Hematopoietic multipotent progenitor cell (in vitro differentiated cells): Measurements from ENCODE around the gene VEPH1. TPM values are rescaled to one million over a fixed set of nuclear protein-coding genes. Genes with fewer than 3 reads are reported as not detected.

ENCODE experiments used
- DNase-seq, 3 donors: peaks; one replicate each; pipeline ENCODE4 v3.0.0-alpha.2; 2011 to 2015; ENCODE audit warnings: low read depth in 2 of 3, low spot score in 2 of 3
- total RNA-seq: library from RNA; depleted of rRNA; stranded (reverse); fragments of >200 nt; gene quantifications from one replicate; pipeline ENCODE4 v1.2.3, GENCODE V29; 2012

The VEPH1 gene
- total RNA-seq, 1 donor, result 0.27 TPM

- DNase-seq, result no peak
Observed at GRCh38 chr3:157393113-157393512, 110.1 kb downstream of the VEPH1 start.

GRCh38 chr3:157392104-157392503, 111.1 kb downstream of the VEPH1 start:
- no peak for DNase-seq

- DNase-seq, result no peak
Observed at GRCh38 chr3:157390713-157391515, 112.3 kb downstream of the VEPH1 start.

- no peak for DNase-seq
Observed at GRCh38 chr3:157388976-157389375, 114.2 kb downstream of the VEPH1 start.

GRCh38 chr3:157387708-157388435, 115.3 kb downstream of the VEPH1 start:
- DNase-seq, result no peak

- no peak for DNase-seq
Observed at GRCh38 chr3:157384491-157384890, 118.7 kb downstream of the VEPH1 start.

- DNase-seq, result no peak
Observed at GRCh38 chr3:157384031-157384430, 119.2 kb downstream of the VEPH1 start.

GRCh38 chr3:157381606-157382005, 121.6 kb downstream of the VEPH1 start:
- no peak for DNase-seq

- no peak for DNase-seq
Observed at GRCh38 chr3:157379525-157380140, 123.6 kb downstream of the VEPH1 start.

GRCh38 chr3:157376603-157377300, 126.5 kb downstream of the VEPH1 start:
- no peak for DNase-seq

- no peak for DNase-seq
Observed at GRCh38 chr3:157375342-157375986, 127.8 kb downstream of the VEPH1 start.

- no peak for DNase-seq
Observed at GRCh38 chr3:157374933-157375332, 128.3 kb downstream of the VEPH1 start.

- DNase-seq, result no peak
Observed at GRCh38 chr3:157373783-157374182, 129.4 kb downstream of the VEPH1 start.

GRCh38 chr3:157370867-157371266, 132.3 kb downstream of the VEPH1 start:
- no peak for DNase-seq

GRCh38 chr3:157369727-157370421, 133.3 kb downstream of the VEPH1 start:
- DNase-seq, result no peak

- DNase-seq, result no peak
Observed at GRCh38 chr3:157368171-157368570, 135.0 kb downstream of the VEPH1 start.

- DNase-seq, result no peak
Observed at GRCh38 chr3:157363393-157363792, 139.8 kb downstream of the VEPH1 start.

- DNase-seq, result no peak
Observed at GRCh38 chr3:157362348-157362747, 140.9 kb downstream of the VEPH1 start.

- no peak for DNase-seq
Observed at GRCh38 chr3:157360044-157360443, 143.2 kb downstream of the VEPH1 start.

- DNase-seq, result no peak
Observed at GRCh38 chr3:157356541-157356940, 146.7 kb downstream of the VEPH1 start.
